Jurkat, Clone E6-1 (cell line): ENCODE data around the gene ACACA.

Experiments
- DNase-seq: peaks from one replicate; pipeline ENCODE4 v3.0.0-alpha.2; 2011; ENCODE audit warnings: low read depth, low spot score
- H3K4me3 ChIP-seq: 2 replicates; pipeline ENCODE4 v1.5.1; 2011; ENCODE audit warnings: mild to moderate bottlenecking, low read length, control low read depth, moderate library complexity

The ACACA gene

GRCh38 chr17:37068266-37068665 is 338.4 kb downstream of the ACACA start:
- no peak overlapping the region for H3K4me3 ChIP-seq
- no peak for DNase-seq

GRCh38 chr17:37067555-37068111 is 339.0 kb downstream of the ACACA start:
- H3K4me3 ChIP-seq = no peak overlapping the region
- no peak for DNase-seq

- DNase-seq = no peak
- H3K4me3 ChIP-seq = no peak overlapping the region
Measured at GRCh38 chr17:37066322-37067255, 340.0 kb downstream of the ACACA start.

GRCh38 chr17:37065486-37066321 is 340.9 kb downstream of the ACACA start:
- DNase-seq = no peak
- H3K4me3 ChIP-seq = no peak overlapping the region

DNA sequence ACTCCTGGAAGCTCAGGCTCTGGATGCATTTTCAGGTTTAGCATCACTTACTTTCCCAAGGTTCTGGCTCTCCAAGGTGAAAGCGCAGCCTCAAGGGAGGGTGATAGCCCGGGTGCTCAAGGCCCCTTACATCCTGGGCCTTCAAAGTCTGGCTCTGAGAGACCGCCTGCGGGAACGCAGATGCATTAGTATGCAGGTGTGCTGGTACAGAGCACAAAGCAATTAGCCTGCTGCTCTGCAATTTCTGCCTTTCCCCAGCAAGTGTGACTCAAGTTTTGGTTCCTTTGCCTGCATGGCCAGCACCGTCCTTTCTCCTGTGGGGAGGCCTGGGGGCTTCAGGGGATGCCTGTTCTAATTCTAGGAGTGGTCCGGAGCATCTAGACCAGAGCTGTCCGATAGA is 341.7 kb downstream of the ACACA start:
- no peak overlapping the region for H3K4me3 ChIP-seq
- DNase-seq = no peak

DNA sequence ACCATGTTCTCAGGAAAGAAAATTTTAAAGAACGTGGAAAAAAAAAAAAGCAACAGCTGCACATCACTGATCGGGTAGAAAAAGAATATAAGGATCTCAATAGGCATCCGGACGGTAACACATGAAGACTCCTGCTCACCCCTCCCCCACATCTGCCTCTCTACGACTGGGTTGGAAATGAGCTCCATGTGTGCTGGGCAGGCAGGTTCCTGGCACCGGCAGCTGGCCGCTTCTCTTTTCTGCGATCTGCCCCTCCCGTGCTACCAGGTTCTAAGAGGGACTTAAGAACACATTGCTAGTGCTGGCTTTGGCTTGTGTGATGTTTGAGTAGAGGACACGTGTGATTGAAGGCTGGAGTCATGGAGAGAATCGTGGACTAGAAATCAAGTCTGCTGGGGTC is 342.4 kb downstream of the ACACA start:
- no peak overlapping the region for H3K4me3 ChIP-seq
- no peak for DNase-seq

DNA sequence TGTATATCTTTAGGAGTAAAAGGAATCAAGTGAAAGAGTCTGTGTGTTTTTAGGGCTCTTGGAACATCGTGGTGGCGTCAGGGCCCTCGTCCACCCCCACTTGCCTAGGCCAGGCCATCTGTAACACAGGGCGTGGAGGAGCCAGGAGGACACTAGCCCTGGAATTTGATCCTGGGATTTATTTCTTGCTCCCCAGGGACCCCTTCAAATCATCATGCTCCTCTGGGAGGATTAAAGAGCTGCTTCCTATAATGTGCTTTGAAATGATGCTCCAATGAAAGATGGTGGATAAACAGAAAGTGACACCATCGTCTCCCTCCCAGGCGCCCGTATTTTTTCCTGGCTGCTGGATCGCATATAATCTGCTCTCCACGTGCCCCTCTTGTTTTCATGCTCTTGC is 344.6 kb downstream of the ACACA start:
- no peak overlapping the region for H3K4me3 ChIP-seq
- DNase-seq = no peak

DNA sequence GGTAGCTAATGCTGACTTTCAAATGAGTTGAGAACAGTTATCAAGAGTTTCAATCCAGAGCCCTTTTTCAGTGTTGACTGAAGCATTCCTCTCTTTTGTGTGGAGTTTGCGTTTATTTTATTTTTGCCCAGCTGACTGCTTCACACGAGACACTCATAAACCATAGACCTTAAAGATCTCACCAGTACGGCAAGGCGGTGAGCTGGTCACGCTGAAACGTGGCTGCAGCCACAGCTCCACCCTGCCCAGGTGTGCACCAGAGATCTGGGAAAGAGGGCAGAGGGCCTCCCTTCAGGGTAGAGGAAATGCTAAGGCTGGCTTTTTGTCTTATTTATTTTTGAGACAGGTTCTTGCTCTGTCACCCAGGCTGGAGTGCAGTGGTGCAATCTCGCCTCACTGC is 345.7 kb downstream of the ACACA start:
- no peak for DNase-seq
- H3K4me3 ChIP-seq = no peak overlapping the region

- DNase-seq = no peak
- no peak overlapping the region for H3K4me3 ChIP-seq
Measured at GRCh38 chr17:37060094-37060493, 346.5 kb downstream of the ACACA start.

- DNase-seq = no peak
- no peak overlapping the region for H3K4me3 ChIP-seq
Measured at GRCh38 chr17:37059493-37059892, 347.1 kb downstream of the ACACA start.

- no peak overlapping the region for H3K4me3 ChIP-seq
- no peak for DNase-seq
Measured at GRCh38 chr17:37056622-37057021, 350.0 kb downstream of the ACACA start.

DNA sequence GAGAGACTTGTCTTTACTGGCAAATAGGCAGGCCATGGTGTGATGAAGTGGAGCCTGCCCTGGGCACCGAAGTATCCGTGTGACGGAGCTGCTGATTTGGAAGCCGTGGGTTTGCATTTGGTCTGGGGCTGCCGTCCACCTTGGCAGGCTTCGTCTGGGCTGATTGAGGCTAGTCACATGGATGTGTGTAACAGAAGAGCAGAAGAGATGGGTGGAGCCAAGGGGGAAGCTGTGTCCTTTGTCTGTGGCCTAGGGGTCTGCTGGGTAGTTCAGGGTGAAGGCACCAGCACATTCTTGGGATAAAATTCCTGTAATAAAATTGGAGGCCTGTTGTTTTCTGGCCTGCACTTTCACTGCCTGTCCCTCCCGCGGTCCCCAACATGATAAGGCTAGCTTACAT is 351.7 kb downstream of the ACACA start:
- no peak for DNase-seq
- H3K4me3 ChIP-seq = no peak overlapping the region

DNA sequence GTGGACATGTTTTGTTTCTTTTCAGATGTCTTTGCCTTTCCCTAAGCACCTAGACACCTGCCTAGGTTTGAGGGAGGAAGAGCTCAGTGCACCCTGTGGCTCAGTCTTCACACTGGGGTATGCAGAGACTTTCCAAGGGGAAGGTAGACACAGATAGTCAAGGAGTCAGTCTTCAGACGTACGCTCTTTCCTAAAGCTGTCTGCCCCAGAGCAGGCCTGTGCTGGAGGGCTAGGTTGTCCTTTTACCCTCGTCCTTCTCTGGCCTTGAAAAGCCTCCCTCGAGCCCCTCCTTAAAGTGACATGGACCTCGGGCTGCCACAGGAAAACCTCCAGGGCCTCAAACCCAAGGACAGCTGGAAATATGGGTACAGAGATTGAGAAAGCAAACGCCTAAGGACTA is 354.2 kb downstream of the ACACA start:
- no peak for DNase-seq
- H3K4me3 ChIP-seq = no peak overlapping the region

- H3K4me3 ChIP-seq = no peak overlapping the region
- DNase-seq = no peak
Measured at GRCh38 chr17:37051833-37052232, 354.8 kb downstream of the ACACA start.

DNA sequence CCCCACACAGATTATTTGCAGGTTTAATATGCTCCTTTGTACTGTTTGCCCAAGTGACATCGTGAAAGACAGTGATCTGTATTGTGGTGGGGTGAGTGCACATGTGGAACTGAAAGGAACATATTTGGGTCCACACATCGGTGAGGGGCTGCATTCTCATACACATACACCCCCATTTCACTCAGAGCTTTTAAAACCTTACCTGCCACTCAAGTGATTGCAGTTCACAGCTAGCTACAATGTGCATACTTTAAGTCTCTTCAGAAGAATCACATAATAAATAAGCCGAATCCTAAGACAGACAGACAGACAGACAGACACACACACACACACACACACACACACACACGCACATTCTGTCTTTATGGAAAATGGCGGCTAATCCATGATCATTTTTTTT is 355.3 kb downstream of the ACACA start:
- H3K4me3 ChIP-seq = no peak overlapping the region
- DNase-seq = no peak

- H3K4me3 ChIP-seq = no peak overlapping the region
- no peak for DNase-seq
Measured at GRCh38 chr17:37050920-37051319, 355.7 kb downstream of the ACACA start.

DNA sequence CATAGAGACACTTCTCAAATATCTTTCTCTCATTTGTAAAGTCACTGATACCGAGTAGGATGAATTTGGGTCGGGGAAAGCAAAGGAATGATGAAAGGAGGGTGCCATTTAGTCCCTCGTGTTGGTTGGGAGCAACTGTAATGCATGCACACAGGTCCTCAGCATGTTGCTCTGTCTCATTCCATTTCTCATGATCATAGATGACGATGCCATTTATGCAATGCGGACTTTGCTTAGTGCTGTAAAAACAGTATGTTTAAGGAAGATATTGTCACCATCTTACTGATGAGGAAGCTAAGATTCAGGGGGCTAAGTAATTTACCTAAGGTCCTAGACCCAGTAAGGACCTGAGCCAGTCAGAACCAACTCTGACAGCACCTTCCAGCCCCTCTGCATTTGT is 357.8 kb downstream of the ACACA start:
- H3K4me3 ChIP-seq = no peak overlapping the region
- no peak for DNase-seq

DNA sequence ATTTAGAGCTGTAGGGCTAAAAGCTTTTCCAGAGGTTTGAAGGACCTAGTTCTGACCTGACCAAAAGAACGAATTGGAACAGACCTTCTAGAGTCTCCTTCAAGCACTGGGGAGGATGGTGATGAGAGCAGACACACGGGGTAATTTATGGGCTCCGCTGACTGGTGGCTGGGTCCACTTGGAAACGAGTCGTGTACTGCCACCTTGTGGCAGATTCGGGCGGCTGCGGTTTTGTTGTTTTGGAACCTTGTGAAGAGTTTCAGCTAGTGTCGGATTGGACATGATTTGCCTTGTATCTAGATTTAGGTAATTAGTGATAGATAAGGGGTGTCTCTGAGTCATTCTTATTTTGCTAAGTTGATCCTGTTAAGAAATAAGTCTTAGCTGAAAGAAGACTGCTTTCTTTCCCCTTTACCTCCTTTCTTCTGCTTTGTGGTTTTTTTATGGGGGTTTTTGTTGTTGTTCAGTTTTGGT is 359.0 kb downstream of the ACACA start:
- DNase-seq = peak; percentile 73
- no peak overlapping the region for H3K4me3 ChIP-seq

DNA sequence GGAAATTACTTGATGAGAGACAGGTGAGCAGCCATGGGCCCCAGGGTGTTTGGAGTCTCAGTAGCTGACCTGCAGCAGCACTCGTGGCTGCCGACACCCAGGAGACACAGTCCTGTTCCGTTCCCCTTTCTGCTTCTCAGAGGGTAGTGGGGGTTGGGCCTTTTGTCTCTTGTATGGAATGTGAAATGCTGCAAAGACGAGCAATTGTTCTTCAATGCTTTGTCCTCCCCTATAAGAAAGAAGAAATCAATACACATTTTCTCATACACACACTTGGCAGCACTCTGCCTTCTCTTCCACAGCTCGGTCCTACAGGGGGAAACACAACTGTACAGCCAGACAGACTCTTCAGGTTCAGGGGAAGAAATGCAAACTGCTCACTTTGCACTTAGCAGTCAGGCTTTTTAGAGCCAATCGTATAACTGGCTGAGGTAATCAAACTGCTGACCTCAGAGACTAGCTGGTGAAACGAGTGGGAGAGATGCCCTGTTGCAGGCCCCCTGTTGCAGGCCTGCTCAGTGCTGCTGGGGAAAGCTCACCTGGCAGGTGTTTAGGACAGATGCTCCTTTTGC is 361.2 kb downstream of the ACACA start:
- no peak overlapping the region for H3K4me3 ChIP-seq
- DNase-seq = no peak

DNA sequence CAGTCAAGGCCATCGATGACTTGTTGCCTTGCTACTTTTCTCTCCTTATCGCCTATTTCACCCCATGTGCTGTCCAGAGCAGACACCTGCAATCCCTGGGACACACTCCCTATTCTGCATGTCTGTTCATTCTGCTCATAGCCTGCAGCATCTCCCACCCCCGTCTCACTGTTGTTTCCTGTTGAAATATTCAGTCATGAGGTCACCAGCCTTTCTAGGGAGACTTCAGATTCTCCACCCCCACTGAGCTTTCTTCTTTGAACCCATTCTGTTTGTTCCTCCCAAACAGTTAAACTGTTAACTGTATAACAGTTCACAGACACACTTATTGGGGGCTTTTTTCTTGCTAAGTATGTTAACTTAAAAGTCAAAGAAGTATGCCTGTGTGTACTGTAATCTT is 363.4 kb downstream of the ACACA start:
- peak; percentile 41 for DNase-seq
- no peak overlapping the region for H3K4me3 ChIP-seq
